Islet precursor cell (in vitro differentiated cells): ENCODE measurements around the gene CACNG8.
"Not testable (repeated sequence)": the region's sequence is repeated elsewhere in the genome, so short reads cannot be mapped to it uniquely, and the experiment has no call there.

Experiments used
- DNase-seq: peaks from one replicate; pipeline ENCODE4 v3.0.0-alpha.2; 2018

The CACNG8 gene

DNA sequence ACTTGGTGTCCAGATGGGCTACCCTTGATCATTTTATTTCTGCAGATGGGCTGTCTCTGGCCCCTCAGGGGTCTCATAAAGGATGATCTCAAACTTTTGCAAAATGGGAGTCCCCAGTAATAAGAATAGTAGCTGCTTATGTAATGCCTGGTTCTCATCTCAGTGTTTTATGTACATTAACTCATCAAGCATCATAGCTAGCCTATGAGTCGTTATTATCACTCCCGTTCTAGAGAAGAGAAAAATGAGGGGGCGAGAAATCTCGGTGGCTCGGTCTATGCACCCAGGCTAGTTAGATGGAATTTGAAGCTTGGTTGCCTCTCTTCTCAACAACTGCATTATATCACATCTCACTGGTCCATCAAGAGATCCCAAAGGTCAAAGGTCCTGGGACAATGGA is 32.1 kb downstream of the CACNG8 start:
- no peak for DNase-seq

DNA sequence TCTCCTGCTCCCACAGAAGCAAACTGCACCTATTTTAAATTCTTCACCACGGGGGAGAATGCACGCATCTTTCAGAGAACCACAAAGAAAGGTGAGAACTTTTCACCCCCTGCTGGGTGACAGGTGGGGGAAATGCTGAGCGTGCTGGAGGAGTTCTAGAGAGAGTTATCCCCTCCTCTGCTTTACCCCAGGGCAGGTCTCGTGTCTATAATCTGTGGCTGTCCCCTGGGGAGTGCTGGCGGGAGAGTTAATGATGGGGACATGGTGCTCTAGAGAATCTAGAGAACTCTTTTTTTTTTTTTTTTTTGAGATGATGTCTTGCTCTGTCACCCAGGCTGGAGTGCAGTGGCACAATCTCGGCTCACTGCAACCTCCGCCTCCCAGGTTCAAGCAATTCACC is 35.5 kb downstream of the CACNG8 start:
- DNase-seq, result no peak

DNA sequence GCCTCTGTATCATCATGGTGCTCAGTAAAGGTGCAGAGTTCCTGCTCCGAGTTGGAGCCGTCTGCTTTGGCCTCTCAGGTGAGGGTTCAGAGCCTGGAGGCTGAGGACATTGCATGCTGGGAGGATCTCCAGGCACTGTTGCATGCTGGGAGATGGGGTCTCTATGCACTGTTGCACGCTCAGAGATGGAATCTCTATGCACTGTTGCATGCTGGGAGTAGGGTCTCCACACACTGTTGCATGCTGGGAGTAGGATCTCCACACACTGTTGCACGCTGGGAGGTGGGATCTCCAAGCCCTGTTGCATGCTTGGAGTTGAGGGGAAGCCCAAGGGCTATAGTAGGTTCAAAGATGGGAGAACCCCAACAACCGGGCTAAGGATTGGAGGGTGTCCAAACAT is 37.0 kb downstream of the CACNG8 start:
- DNase-seq, result no peak

DNA sequence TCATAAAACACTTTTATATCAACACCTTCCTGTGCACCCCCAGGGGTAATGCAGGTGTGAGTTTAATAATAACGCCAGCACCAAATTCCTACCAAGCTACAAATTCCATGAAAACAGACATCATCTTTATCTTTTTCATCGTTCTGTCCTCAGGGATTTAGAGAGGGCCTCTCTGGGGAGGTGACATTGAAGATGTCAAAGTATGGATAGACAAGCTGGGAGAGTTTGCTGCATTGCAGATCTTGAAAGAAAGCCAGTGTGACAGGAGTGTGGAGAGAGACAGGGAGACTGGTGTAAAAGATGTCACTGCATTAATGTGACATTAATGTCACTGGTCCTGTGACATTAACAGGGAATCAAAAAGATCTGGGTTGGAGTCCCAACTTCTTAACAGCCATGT is 38.8 kb downstream of the CACNG8 start:
- DNase-seq, result no peak

GRCh38 chr19:54002495-54003315 is 40.0 kb downstream of the CACNG8 start:
- DNase-seq, result no peak

DNA sequence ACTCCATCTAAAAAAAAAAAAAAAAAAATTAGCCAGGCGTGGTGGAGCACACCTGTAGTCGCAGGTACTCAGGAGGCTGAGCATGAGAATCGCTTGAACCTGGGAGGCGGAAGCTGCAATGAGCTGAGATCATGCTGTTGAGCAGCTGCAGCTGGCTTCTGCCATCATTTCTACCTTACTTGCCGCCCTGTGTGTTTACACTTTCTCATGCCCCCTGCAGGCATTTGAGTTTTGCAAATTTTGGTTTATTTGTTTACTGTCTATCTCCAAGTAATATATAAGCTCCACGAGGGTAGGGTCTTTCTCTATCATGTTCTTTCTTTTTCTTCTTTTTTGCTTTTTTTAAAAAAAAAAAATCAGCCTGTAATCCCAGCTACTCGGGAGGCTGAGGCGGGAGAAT is 46.7 kb downstream of the CACNG8 start:
- DNase-seq, result no peak

GRCh38 chr19:54010474-54010873 is 47.7 kb downstream of the CACNG8 start:
- DNase-seq, result no peak

GRCh38 chr19:54011507-54012211 is 48.9 kb downstream of the CACNG8 start:
- peak; percentile 65 for DNase-seq

DNA sequence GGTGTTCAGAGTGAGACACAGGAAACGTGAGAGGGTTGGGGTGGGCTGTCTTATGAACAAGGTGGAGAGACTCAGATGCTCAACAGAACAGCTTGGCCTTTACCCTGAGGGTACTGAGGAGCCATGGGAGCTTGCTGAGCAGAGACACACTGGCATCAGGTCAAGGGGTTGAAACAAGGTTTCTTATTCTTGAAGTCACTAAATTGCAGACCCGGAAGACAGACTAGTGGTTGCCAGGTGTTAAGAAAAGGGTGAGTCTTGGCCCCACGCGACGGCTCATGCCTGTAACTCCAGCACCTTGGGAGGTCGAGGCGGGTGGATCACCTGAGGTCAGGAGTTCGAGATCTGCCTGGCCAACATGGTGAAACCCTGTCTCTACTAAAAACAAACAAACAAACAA is 51.1 kb downstream of the CACNG8 start:
- no peak for DNase-seq

- no peak for DNase-seq
Observed at GRCh38 chr19:54014920-54015560, 52.3 kb downstream of the CACNG8 start.

- DNase-seq, result no peak
Observed at GRCh38 chr19:54017261-54017660, 54.5 kb downstream of the CACNG8 start.

DNA sequence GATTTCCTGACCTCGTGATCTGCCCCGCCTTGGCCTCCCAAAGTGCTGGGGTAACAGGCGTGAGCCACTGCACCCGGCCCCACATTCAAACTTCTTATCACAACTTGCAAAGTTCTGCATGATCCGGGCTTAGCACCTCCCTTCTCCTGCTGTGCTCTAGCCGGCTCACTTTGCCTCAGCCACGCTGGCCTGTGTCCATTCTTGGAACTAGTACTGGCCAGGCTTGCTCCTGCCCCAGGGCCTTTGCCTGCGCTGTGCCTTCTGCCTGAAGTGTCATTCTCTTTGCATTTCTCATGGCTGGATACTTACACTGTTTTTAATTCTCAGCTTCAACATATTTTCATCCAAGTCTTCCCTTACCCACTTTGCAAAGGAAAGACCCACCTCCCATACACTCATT is 58.6 kb downstream of the CACNG8 start:
- DNase-seq, result no peak

GRCh38 chr19:54021932-54022331 is 59.2 kb downstream of the CACNG8 start:
- no peak for DNase-seq

GRCh38 chr19:54023191-54023590 is 60.5 kb downstream of the CACNG8 start:
- DNase-seq, result no peak

DNA sequence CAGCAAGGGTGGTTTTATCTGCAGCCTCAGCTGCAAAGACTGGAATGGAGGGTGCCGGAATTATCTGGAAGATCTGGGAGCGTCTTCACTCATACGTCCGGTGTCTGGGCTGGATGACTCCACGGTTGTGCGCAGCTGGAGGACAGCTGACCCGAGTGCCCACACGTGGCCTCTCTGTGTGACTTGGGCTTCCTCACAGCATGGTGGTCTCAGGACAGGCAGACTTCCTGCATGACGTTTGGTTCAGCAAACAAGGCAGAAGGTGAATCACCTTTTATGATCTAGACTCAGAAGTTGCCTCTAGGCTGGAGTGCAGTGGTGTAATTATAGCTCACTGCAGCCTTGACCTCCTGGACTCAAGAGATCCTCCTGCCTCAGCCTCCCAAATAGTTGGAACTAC is 61.9 kb downstream of the CACNG8 start:
- DNase-seq, result no peak

DNA sequence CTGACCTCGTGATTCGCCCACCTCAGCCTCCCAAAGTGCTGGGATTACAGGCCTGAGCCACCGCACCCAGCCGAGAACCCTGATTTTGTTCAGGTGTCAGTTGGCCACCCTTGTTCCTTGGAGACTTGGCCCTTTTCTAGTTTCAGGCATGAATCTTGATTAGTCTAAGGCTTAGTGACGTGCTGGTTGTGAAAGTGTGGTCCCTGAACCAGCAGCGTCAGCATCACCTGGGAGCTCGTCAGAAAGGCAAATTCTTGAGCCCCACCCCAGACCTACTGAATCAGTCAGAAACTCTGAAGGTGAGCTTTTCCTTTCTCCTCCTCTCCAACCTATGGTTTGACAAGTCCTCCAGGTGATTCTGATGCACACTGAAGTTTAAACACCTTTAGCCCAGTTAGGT is 63.9 kb downstream of the CACNG8 start:
- no peak for DNase-seq

DNA sequence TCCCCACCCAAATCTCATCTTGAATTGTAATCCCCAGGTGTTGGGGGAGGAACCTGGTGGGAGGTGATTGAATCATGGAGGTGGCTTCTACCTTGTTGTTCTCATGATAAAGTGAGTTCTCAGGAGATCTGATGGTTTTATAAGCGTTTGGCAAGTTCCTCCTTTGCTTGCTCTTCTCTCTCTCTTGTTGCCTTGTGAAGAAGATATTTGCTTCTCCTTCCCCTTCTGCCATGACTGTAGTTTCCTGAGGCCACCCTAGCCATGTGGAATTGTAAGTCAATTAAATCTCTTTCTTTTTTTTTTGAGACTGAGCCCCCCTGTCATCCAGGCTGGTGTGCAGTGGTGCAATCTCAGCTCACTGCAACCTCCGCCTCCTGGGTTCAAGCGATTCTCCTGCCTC is 66.6 kb downstream of the CACNG8 start:
- no peak for DNase-seq

GRCh38 chr19:54029930-54030490 is 67.3 kb downstream of the CACNG8 start:
- DNase-seq, result peak; percentile 79

GRCh38 chr19:54030895-54031586 is 68.3 kb downstream of the CACNG8 start:
- no peak for DNase-seq

- peak; percentile 85 for DNase-seq
Observed at GRCh38 chr19:54035215-54036178, 72.8 kb downstream of the CACNG8 start.

GRCh38 chr19:54036542-54036941 is 73.8 kb downstream of the CACNG8 start:
- not testable (repeated sequence) for DNase-seq
